PC-3 (cell line): ENCODE results near the gene TTLL12. TPM values are rescaled to one million over a fixed set of nuclear protein-coding genes. Genes with fewer than 3 reads are reported as not detected.

Source experiments
- ATAC-seq: fragments of 200-7000 bp; cut with Tn5 transposase; 2 replicates; pipeline ENCODE4 v1.9.1; 2020; ENCODE audit warnings: mild to moderate bottlenecking, moderate library complexity
- BruUV-seq: library from RNA; stranded (reverse); fragments of 400-500 nt; replicated peaks from 2 replicates; lab custom pipeline; 2021; lab: Mats Ljungman, UMichigan
- CTCF ChIA-PET: fragments of 300-600 bp; sonication (Branson Sonifier 250); formaldehyde crosslinking; loops from one replicate; lab custom pipeline; 2022; ENCODE audit warnings: antibody characterized with exemption; lab: Charles Lee
- POLR2A ChIA-PET: fragments of 300-600 bp; sonication (Branson Sonifier 250); formaldehyde crosslinking; loops from one replicate; lab custom pipeline; 2022; ENCODE audit warnings: antibody characterized with exemption; ENCODE audit not compliant: unreplicated experiment; lab: Charles Lee
- DNase-seq: peaks from one replicate; pipeline ENCODE4 v3.0.0-alpha.2; 2015
- H2AFZ ChIP-seq: fragments of 300-600 bp; sonication (generic); 2 replicates; pipeline ENCODE4 v1.6.0; 2016; ENCODE audit warnings: antibody characterized with exemption, low read length
- H3F3A ChIP-seq: fragments of 300-600 bp; sonication (generic); one replicate; pipeline ENCODE4 v1.6.0; 2017; ENCODE audit warnings: antibody characterized with exemption, low read length, control low read depth, mild to moderate bottlenecking; ENCODE audit not compliant: unreplicated experiment
- H3K27ac ChIP-seq: fragments of 300-600 bp; sonication (generic); 2 replicates; pipeline ENCODE4 v1.5.1; 2016; ENCODE audit warnings: mild to moderate bottlenecking, low read length
- H3K27me3 ChIP-seq: fragments of 300-600 bp; sonication (generic); 2 replicates; pipeline ENCODE4 v1.6.1; 2016; ENCODE audit warnings: low read length, mixed read lengths
- H3K36me3 ChIP-seq: fragments of 300-600 bp; sonication (generic); 2 replicates; pipeline ENCODE4 v1.6.1; 2016; ENCODE audit warnings: low read depth, mixed run types, low read length, mixed read lengths
- H3K4me1 ChIP-seq: fragments of 300-600 bp; sonication (generic); 2 replicates; pipeline ENCODE4 v1.5.1; 2016; ENCODE audit warnings: low read length; ENCODE audit not compliant: insufficient read depth
- H3K4me2 ChIP-seq: fragments of 300-600 bp; sonication (generic); 2 replicates; pipeline ENCODE4 v1.6.0; 2016; ENCODE audit warnings: low read length
- H3K4me3 ChIP-seq: fragments of 300-600 bp; sonication (generic); 2 replicates; pipeline ENCODE4 v1.5.1; 2016; ENCODE audit warnings: mild to moderate bottlenecking, low read length, mixed read lengths
- H3K79me2 ChIP-seq: fragments of 300-600 bp; sonication (generic); 2 replicates; pipeline ENCODE4 v1.6.1; 2017; ENCODE audit warnings: low read length, mixed read lengths
- H3K9ac ChIP-seq: fragments of 300-600 bp; sonication (generic); 2 replicates; pipeline ENCODE4 v1.6.0; 2016; ENCODE audit warnings: mild to moderate bottlenecking, low read length
- H3K9me2 ChIP-seq: fragments of 300-600 bp; sonication (generic); replicated peaks from 2 replicates; pipeline ENCODE4 v1.6.1; 2016; ENCODE audit warnings: mixed run types, low read length, mixed read lengths
- H3K9me3 ChIP-seq: fragments of 300-600 bp; sonication (generic); 2 replicates; pipeline ENCODE4 v1.6.1; 2016; ENCODE audit warnings: low read length, mixed read lengths
- H4K20me1 ChIP-seq: fragments of 300-600 bp; sonication (generic); 2 replicates; pipeline ENCODE4 v1.6.1; 2016; ENCODE audit warnings: low read length, mixed read lengths
- CTCF ChIP-seq: fragments of 300-600 bp; sonication (generic); conservative IDR thresholded peaks from 2 replicates; pipeline ENCODE4 v1.5.1; 2017; ENCODE audit warnings: antibody characterized with exemption, low read depth, mild to moderate bottlenecking, low read length
- EZH2 ChIP-seq: fragments of 300-600 bp; sonication (generic); IDR thresholded peaks from one replicate; pipeline ENCODE4 v1.6.1; 2017; ENCODE audit warnings: antibody characterized with exemption, mild to moderate bottlenecking, low read length; ENCODE audit not compliant: unreplicated experiment
- EZH2phosphoT487 ChIP-seq: fragments of 300-600 bp; sonication (generic); IDR thresholded peaks from 2 replicates; pipeline ENCODE4 v1.6.1; 2018; ENCODE audit warnings: mild to moderate bottlenecking, antibody characterized with exemption, low read length, borderline replicate concordance
- intact Hi-C: fragments of 100-400 bp; cut with micrococcal nuclease; formaldehyde crosslinking; loops from 2 replicates; pipeline ENCODE4 v1.9.0; 2023
- total RNA-seq: library from RNA; depleted of rRNA; stranded (reverse); fragments of >200 nt; gene quantifications from 2 replicates; pipeline ENCODE4 v1.2.3, GENCODE V29; 2014

TTLL12 gene
- total RNA-seq, 1 experiment from 2014 or later = 48.9 TPM

GRCh38 chr22:43126501-43127165 lies 60.3 kb downstream of the TTLL12 start:
- Histone ChIP-seq H3K27me3 (no peaks in the 10 kb centered on the region), H3K4me1 (peaks cover 36% of the 10 kb centered on the region), H4K20me1 (no peaks in the 10 kb centered on the region), H3K27ac (peak overlapping the region; percentile 100), H3K4me2 (peak overlapping the region; percentile 84), H3K4me3 (no peak overlapping the region; the same call in 1 of the 2 replicates), H3K36me3 (no peaks in the 10 kb centered on the region), H3K9me3 (no peaks in the 10 kb centered on the region), H3K9ac (peak overlapping the region; percentile 96), H3F3A (no peaks in the 10 kb centered on the region), H2AFZ (no peak overlapping the region), H3K9me2 (no peaks in the 10 kb centered on the region), H3K79me2 (peaks cover 12% of the 10 kb centered on the region)
- CTCF ChIA-PET = no interaction called here
- intact Hi-C loops = no loop called here
- ATAC-seq = peak; percentile 92
- POLR2A ChIA-PET = interaction anchor here (0.5 kb wide), 2 partner anchors 9 to 42 kb away, joined by 4 to 7 read pairs; no protein-coding TSS in a partner anchor
- TF ChIP-seq EZH2phosphoT487 (no peak), CTCF (no peak), EZH2 (no peak)
- no TSS peak for BruUV-seq
- DNase-seq = peak; percentile 88

DNA sequence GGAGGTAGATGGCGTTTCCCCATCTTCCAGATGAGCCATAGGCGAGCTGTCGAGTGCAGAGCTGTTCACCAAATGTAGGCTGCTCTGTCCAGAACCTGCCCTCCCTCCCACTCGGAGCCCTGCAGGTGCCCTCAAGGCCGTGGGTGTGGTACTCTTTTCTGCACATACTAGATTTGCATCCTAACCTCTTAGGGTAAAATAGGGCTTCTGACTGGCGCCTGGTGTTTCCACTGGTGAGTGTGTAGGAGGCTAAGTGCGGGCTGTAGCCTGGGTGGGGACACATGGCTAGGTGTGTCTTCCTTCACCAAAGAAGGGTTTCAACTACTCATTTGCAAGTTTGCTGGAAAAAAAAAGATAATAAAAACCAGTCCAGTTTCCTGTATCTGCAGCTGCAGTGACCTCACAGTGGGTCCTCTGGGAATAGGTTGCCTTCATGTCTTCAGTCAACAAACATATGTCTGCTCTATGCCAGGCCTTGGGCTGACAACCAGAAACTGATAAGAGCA lies 67.9 kb downstream of the TTLL12 start:
- POLR2A ChIA-PET = no interaction called here
- CTCF ChIA-PET = no interaction called here
- intact Hi-C loops = no loop called here
- H3K9me3 ChIP-seq = no peaks in the 10 kb centered on the region
- no peaks in the 10 kb centered on the region for H3K36me3 ChIP-seq
- no peaks in the 10 kb centered on the region for H3K9me2 ChIP-seq
- H2AFZ ChIP-seq = no peak overlapping the region
- 0 out of 2 replicates have a peak, but pooled peaks cover 5% of the 10 kb centered on the region for H3K79me2 ChIP-seq
- no peaks in the 10 kb centered on the region for H4K20me1 ChIP-seq
- TF ChIP-seq EZH2 (no peak), CTCF (no peak), EZH2phosphoT487 (no peak)
- BruUV-seq = no TSS peak
- H3K27me3 ChIP-seq = no peaks in the 10 kb centered on the region
- peaks cover 12% of the 10 kb centered on the region; the same call in 1 of the 2 replicates for H3K4me1 ChIP-seq
- H3K4me2 ChIP-seq = no peak overlapping the region
- no peak overlapping the region for H3K9ac ChIP-seq
- no peak overlapping the region for H3K27ac ChIP-seq
- ATAC-seq (no peak), DNase-seq (no peak)
- no peak overlapping the region for H3K4me3 ChIP-seq
- H3F3A ChIP-seq = no peaks in the 10 kb centered on the region
